Loucy (cell line): ENCODE results near the gene CCNYL1.
"Not testable (repeated sequence)": the region's sequence is repeated elsewhere in the genome, so short reads cannot be mapped to it uniquely, and the experiment has no call there.

ENCODE experiments used
- H2AFZ ChIP-seq: fragments of 200-600 bp; sonication (generic); 2 replicates; pipeline ENCODE4 v1.6.0; 2016; ENCODE audit warnings: antibody characterized with exemption, mild to moderate bottlenecking, low read length, moderate library complexity
- H3F3A ChIP-seq: fragments of 200-600 bp; 2 replicates; pipeline ENCODE4 v1.6.0; 2016; ENCODE audit warnings: antibody characterized with exemption, low read depth, mild to moderate bottlenecking
- H3K27me3 ChIP-seq: fragments of 200-600 bp; sonication (generic); 2 replicates; pipeline ENCODE4 v1.6.1; 2014; ENCODE audit warnings: low read length, mild to moderate bottlenecking; ENCODE audit not compliant: insufficient read depth, poor library complexity, severe bottlenecking
- H3K36me3 ChIP-seq: fragments of 200-600 bp; sonication (generic); 2 replicates; pipeline ENCODE4 v1.6.1; 2016; ENCODE audit warnings: low read length; ENCODE audit not compliant: insufficient read depth
- H3K4me1 ChIP-seq: fragments of 200-600 bp; sonication (generic); 2 replicates; pipeline ENCODE4 v1.5.1; 2014; ENCODE audit warnings: low read length, mild to moderate bottlenecking; ENCODE audit not compliant: insufficient read depth, poor library complexity, severe bottlenecking
- H3K4me2 ChIP-seq: fragments of 200-600 bp; sonication (generic); 2 replicates; pipeline ENCODE4 v1.6.0; 2014; ENCODE audit warnings: antibody characterized with exemption, low read length, low read depth, mild to moderate bottlenecking; ENCODE audit not compliant: poor library complexity, severe bottlenecking
- H3K4me3 ChIP-seq: fragments of 200-600 bp; sonication (generic); 2 replicates; pipeline ENCODE4 v1.5.1; 2014; ENCODE audit warnings: low read length, mild to moderate bottlenecking, mixed read lengths; ENCODE audit not compliant: poor library complexity, severe bottlenecking
- H3K79me2 ChIP-seq: fragments of 200-600 bp; sonication (generic); 2 replicates; pipeline ENCODE4 v1.6.1; 2014; ENCODE audit warnings: low read length; ENCODE audit not compliant: insufficient read depth
- H3K9ac ChIP-seq: fragments of 200-600 bp; sonication (generic); 2 replicates; pipeline ENCODE4 v1.6.0; 2014; ENCODE audit warnings: mild to moderate bottlenecking, low read depth, low read length, moderate library complexity; ENCODE audit not compliant: poor library complexity, severe bottlenecking
- H3K9me2 ChIP-seq: fragments of 200-600 bp; sonication (generic); replicated peaks from 2 replicates; pipeline ENCODE4 v1.6.1; 2016; ENCODE audit warnings: low read depth, low read length, mixed read lengths
- H3K9me3 ChIP-seq: fragments of 200-600 bp; sonication (generic); 2 replicates; pipeline ENCODE4 v1.6.1; 2014; ENCODE audit warnings: mild to moderate bottlenecking, antibody characterized with exemption, low read length, low read depth; ENCODE audit not compliant: insufficient read depth
- H4K20me1 ChIP-seq: fragments of 200-600 bp; sonication (generic); 2 replicates; pipeline ENCODE4 v1.6.0; 2014; ENCODE audit warnings: antibody characterized with exemption, low read length, mild to moderate bottlenecking; ENCODE audit not compliant: insufficient read depth, poor library complexity, severe bottlenecking
- CTCF ChIP-seq: fragments of 200-600 bp; sonication (generic); conservative IDR thresholded peaks from 2 replicates; pipeline ENCODE4 v1.5.1; 2014; ENCODE audit warnings: mild to moderate bottlenecking, antibody characterized with exemption, low read length
- EZH2phosphoT487 ChIP-seq: fragments of 200-600 bp; IDR thresholded peaks from 2 replicates; pipeline ENCODE4 v1.6.1; 2018; ENCODE audit warnings: antibody characterized with exemption, mild to moderate bottlenecking, moderate library complexity, borderline replicate concordance

CCNYL1 gene

GRCh38 chr2:207695293-207695692 lies 16.1 kb upstream of the CCNYL1 start:
- H3K36me3 ChIP-seq = no peaks in the 10 kb centered on the region
- H3K9ac ChIP-seq = no peak overlapping the region
- no peaks in the 10 kb centered on the region for H3K9me2 ChIP-seq
- H3K4me2 ChIP-seq = no peak overlapping the region
- H2AFZ ChIP-seq = no peak overlapping the region
- no peaks in the 10 kb centered on the region for H3K27me3 ChIP-seq
- TF ChIP-seq EZH2phosphoT487 (no peak), CTCF (no peak)
- no peak overlapping the region for H3K4me3 ChIP-seq
- no peaks in the 10 kb centered on the region for H3F3A ChIP-seq
- H4K20me1 ChIP-seq = no peaks in the 10 kb centered on the region
- no peaks in the 10 kb centered on the region for H3K79me2 ChIP-seq
- no peaks in the 10 kb centered on the region for H3K9me3 ChIP-seq
- no peaks in the 10 kb centered on the region for H3K4me1 ChIP-seq

GRCh38 chr2:207696911-207697310 lies 14.5 kb upstream of the CCNYL1 start:
- not testable (repeated sequence) for H3K27me3 ChIP-seq, H3K4me1 ChIP-seq, H3K79me2 ChIP-seq, H3F3A ChIP-seq, H3K9me2 ChIP-seq, H3K9ac ChIP-seq, H3K9me3 ChIP-seq, H3K4me2 ChIP-seq, H4K20me1 ChIP-seq, H3K4me3 ChIP-seq, H2AFZ ChIP-seq, H3K36me3 ChIP-seq

- Histone ChIP-seq H3K27me3 (no peaks in the 10 kb centered on the region), H3K9me3 (no peaks in the 10 kb centered on the region), H3K9ac (no peak overlapping the region), H4K20me1 (no peaks in the 10 kb centered on the region), H3K9me2 (no peaks in the 10 kb centered on the region), H3K4me1 (no peaks in the 10 kb centered on the region), H3K4me3 (no peak overlapping the region), H3K79me2 (no peaks in the 10 kb centered on the region), H3F3A (no peaks in the 10 kb centered on the region), H3K4me2 (no peak overlapping the region), H2AFZ (no peak overlapping the region), H3K36me3 (no peaks in the 10 kb centered on the region)
- TF ChIP-seq CTCF = no peak
- no peak for TF ChIP-seq EZH2phosphoT487
Measured at GRCh38 chr2:207697411-207697810, 14.0 kb upstream of the CCNYL1 start.

GRCh38 chr2:207698301-207698700 lies 13.1 kb upstream of the CCNYL1 start:
- H3K4me1 ChIP-seq = no peaks in the 10 kb centered on the region
- no peak for TF ChIP-seq CTCF
- no peak for TF ChIP-seq EZH2phosphoT487
- no peaks in the 10 kb centered on the region for H3K9me2 ChIP-seq
- H3K79me2 ChIP-seq = no peaks in the 10 kb centered on the region
- no peak overlapping the region for H3K9ac ChIP-seq
- H3K4me3 ChIP-seq = no peak overlapping the region
- no peaks in the 10 kb centered on the region for H3F3A ChIP-seq
- H3K9me3 ChIP-seq = no peaks in the 10 kb centered on the region
- H3K4me2 ChIP-seq = no peak overlapping the region
- H2AFZ ChIP-seq = no peak overlapping the region
- no peaks in the 10 kb centered on the region for H3K36me3 ChIP-seq
- no peaks in the 10 kb centered on the region for H3K27me3 ChIP-seq
- H4K20me1 ChIP-seq = no peaks in the 10 kb centered on the region
